ENCODE measurements around the gene PBOV1.

PBOV1 gene

DNA sequence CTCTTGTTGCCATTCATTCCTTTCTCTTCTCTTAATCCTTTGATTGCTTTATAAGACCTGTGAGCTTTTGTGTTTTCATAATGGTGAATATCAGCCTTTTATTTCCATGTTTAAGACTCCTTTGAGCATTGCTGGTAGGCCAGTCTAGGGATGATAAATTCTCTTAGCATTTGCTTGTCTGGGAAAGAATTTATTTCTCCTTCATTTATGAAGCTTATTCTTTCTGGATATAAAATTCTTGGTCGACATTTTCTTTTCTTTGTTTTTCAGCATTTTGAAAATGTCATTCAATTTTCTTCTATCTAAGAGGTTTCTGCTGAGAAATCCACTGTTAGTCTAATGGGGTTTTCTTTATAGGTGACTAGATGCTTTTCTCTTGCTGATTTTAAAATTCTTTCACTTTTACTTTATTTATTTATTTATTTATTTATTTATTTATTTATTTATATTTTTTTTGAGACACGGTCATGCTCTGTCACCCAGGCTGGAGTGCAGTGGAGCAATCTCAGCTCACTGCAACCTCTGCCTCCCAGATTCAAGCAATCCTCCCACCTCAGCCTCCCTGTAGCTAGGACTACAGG lies 41.5 kb downstream of the PBOV1 start:
- no peak for DNase-seq
- in situ Hi-C loops (cut with MboI; ENCODE audit: low pct_unique_long_range_greater_than_20kb, low sequenced_read_pairs): no loop called here

DNA sequence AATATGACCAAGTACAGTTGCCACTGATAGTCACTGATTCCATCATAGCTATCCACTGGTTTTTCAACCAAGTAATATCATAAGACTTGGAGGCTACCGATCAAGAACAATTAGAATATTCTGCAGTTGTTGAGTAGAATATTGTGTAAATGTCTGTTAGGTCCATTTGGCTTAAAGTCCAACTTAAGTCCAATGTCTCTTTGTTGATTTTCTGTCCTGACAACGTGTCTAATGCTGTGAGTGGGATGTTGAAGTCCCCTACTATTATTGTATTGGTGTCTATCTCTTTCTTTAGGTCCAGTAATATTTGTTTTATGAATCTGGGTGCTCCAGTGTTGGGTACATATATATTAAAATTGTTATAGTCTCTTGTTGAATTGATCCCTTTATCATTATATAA lies 42.7 kb downstream of the PBOV1 start:
- no peak for DNase-seq
- in situ Hi-C loops (cut with MboI; ENCODE audit: low pct_unique_long_range_greater_than_20kb, low sequenced_read_pairs): no loop called here
